SU-DHL-6 (cell line): ENCODE data around the gene LHPP.

Source experiments
- H2AFZ ChIP-seq: fragments of 200-600 bp; sonication (generic); 2 replicates; pipeline ENCODE4 v1.6.1; 2014; ENCODE audit warnings: low read depth, mild to moderate bottlenecking, moderate library complexity, mixed read lengths, antibody characterized with exemption, low read length; ENCODE audit not compliant: severe bottlenecking
- H3F3A ChIP-seq: fragments of 200-600 bp; shearing (Covaris generic); 2 replicates; pipeline ENCODE4 v1.6.0; 2016; ENCODE audit warnings: antibody characterized with exemption, mild to moderate bottlenecking; ENCODE audit not compliant: insufficient read depth
- H3K27ac ChIP-seq: fragments of 200-600 bp; sonication (generic); 2 replicates; pipeline ENCODE4 v1.5.1; 2016; ENCODE audit warnings: low read depth, mild to moderate bottlenecking, low read length, moderate library complexity, mixed read lengths
- H3K27me3 ChIP-seq: fragments of 200-600 bp; sonication (generic), shearing (Covaris generic); 2 replicates; pipeline ENCODE4 v1.6.0; 2014; ENCODE audit warnings: mild to moderate bottlenecking, low read length
- H3K36me3 ChIP-seq: fragments of 200-600 bp; sonication (generic); 2 replicates; pipeline ENCODE4 v1.6.1; 2014; ENCODE audit warnings: mild to moderate bottlenecking, low read length, mixed read lengths
- H3K4me2 ChIP-seq: fragments of 300-600, 200-600 bp; shearing (Covaris generic), sonication (generic); 2 replicates; pipeline ENCODE4 v1.6.0; 2014; ENCODE audit warnings: low read length, low read depth, mild to moderate bottlenecking; ENCODE audit not compliant: poor library complexity, severe bottlenecking
- H3K4me3 ChIP-seq: fragments of 200-600 bp; sonication (generic); 2 replicates; pipeline ENCODE4 v1.5.1; 2014; ENCODE audit warnings: antibody characterized with exemption, low read length, mild to moderate bottlenecking, mixed read lengths; ENCODE audit not compliant: insufficient read depth, poor library complexity, severe bottlenecking
- H3K79me2 ChIP-seq: fragments of 200-600 bp; sonication (generic); 2 replicates; pipeline ENCODE4 v1.6.1; 2014; ENCODE audit warnings: mild to moderate bottlenecking, low read length, moderate library complexity; ENCODE audit not compliant: insufficient read depth
- H3K9ac ChIP-seq: fragments of 200-600 bp; sonication (generic); 2 replicates; pipeline ENCODE4 v1.7.0; 2014; ENCODE audit warnings: mild to moderate bottlenecking, low read length
- H3K9me2 ChIP-seq: fragments of 200-600 bp; sonication (generic); replicated peaks from 2 replicates; pipeline ENCODE4 v1.6.1; 2014; ENCODE audit warnings: low read length; ENCODE audit not compliant: insufficient read depth
- H3K9me3 ChIP-seq: fragments of 200-600 bp; sonication (generic); 2 replicates; pipeline ENCODE4 v1.6.1; 2014; ENCODE audit warnings: low read length, mixed read lengths; ENCODE audit not compliant: insufficient read depth
- H4K20me1 ChIP-seq: fragments of 200-600 bp; sonication (generic); 2 replicates; pipeline ENCODE4 v1.6.1; 2014; ENCODE audit warnings: low read depth, mild to moderate bottlenecking, antibody characterized with exemption, low read length, moderate library complexity, mixed read lengths
- EZH2phosphoT487 ChIP-seq: fragments of 200-600 bp; sonication (generic), shearing (Covaris generic); conservative IDR thresholded peaks from 2 replicates; pipeline ENCODE4 v1.6.1; 2018; ENCODE audit warnings: mild to moderate bottlenecking, antibody characterized with exemption, low read length, moderate library complexity, mixed read lengths
- TF ChIP-seq, protein P1 (sequence below): fragments of 200-600 bp; sonication (generic); IDR thresholded peaks from one replicate; pipeline ENCODE4 v1.5.1; 2017; ENCODE audit warnings: antibody characterized with exemption, mild to moderate bottlenecking, low read length, moderate library complexity; ENCODE audit not compliant: insufficient read depth, poor library complexity, severe bottlenecking

LHPP gene

GRCh38 chr10:124646483-124647352 lies 185.1 kb downstream of the LHPP start:
- H3K27ac ChIP-seq, result no peak overlapping the region
- TF ChIP-seq, protein P1, sequence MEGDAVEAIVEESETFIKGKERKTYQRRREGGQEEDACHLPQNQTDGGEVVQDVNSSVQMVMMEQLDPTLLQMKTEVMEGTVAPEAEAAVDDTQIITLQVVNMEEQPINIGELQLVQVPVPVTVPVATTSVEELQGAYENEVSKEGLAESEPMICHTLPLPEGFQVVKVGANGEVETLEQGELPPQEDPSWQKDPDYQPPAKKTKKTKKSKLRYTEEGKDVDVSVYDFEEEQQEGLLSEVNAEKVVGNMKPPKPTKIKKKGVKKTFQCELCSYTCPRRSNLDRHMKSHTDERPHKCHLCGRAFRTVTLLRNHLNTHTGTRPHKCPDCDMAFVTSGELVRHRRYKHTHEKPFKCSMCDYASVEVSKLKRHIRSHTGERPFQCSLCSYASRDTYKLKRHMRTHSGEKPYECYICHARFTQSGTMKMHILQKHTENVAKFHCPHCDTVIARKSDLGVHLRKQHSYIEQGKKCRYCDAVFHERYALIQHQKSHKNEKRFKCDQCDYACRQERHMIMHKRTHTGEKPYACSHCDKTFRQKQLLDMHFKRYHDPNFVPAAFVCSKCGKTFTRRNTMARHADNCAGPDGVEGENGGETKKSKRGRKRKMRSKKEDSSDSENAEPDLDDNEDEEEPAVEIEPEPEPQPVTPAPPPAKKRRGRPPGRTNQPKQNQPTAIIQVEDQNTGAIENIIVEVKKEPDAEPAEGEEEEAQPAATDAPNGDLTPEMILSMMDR, result no peak
- no peak for TF ChIP-seq EZH2phosphoT487
- H4K20me1 ChIP-seq, result no peaks in the 10 kb centered on the region; the same call in 1 of the 2 replicates
- H3K9me3 ChIP-seq, result no peaks in the 10 kb centered on the region
- H3K9ac ChIP-seq, result no peak overlapping the region
- no peak overlapping the region for H3K4me2 ChIP-seq
- peaks cover 9% of the 10 kb centered on the region; the same call in 1 of the 2 replicates for H3F3A ChIP-seq
- no peak overlapping the region for H3K4me3 ChIP-seq
- H3K79me2 ChIP-seq, result peaks cover 100% of the 10 kb centered on the region
- H2AFZ ChIP-seq, result no peak overlapping the region
- H3K27me3 ChIP-seq, result no peaks in the 10 kb centered on the region
- no peaks in the 10 kb centered on the region for H3K36me3 ChIP-seq
- H3K9me2 ChIP-seq, result no peaks in the 10 kb centered on the region

- TF ChIP-seq, protein P1, result no peak
- TF ChIP-seq EZH2phosphoT487, result no peak
- no peaks in the 10 kb centered on the region for H3K9me2 ChIP-seq
- no peak overlapping the region for H3K4me3 ChIP-seq
- no peaks in the 10 kb centered on the region for H3K9me3 ChIP-seq
- H3F3A ChIP-seq, result peaks cover 8% of the 10 kb centered on the region; the same call in 1 of the 2 replicates
- no peaks in the 10 kb centered on the region for H3K27me3 ChIP-seq
- peak overlapping the region; percentile 15 for H3K27ac ChIP-seq
- no peaks in the 10 kb centered on the region for H3K36me3 ChIP-seq
- no peaks in the 10 kb centered on the region; the same call in 1 of the 2 replicates for H4K20me1 ChIP-seq
- no peak overlapping the region for H2AFZ ChIP-seq
- H3K4me2 ChIP-seq, result no peak overlapping the region
- H3K79me2 ChIP-seq, result peaks cover 100% of the 10 kb centered on the region
- no peak overlapping the region for H3K9ac ChIP-seq
Measured at GRCh38 chr10:124647421-124648130, 186.0 kb downstream of the LHPP start.

GRCh38 chr10:124648131-124648475 lies 186.5 kb downstream of the LHPP start:
- H4K20me1 ChIP-seq, result no peaks in the 10 kb centered on the region; the same call in 1 of the 2 replicates
- H3K4me3 ChIP-seq, result no peak overlapping the region
- no peak overlapping the region for H2AFZ ChIP-seq
- H3K27ac ChIP-seq, result peak overlapping the region; percentile 15
- H3K4me2 ChIP-seq, result no peak overlapping the region
- H3K9ac ChIP-seq, result no peak overlapping the region
- TF ChIP-seq EZH2phosphoT487, result no peak
- TF ChIP-seq, protein P1, result no peak
- no peaks in the 10 kb centered on the region for H3K9me3 ChIP-seq
- H3K79me2 ChIP-seq, result peaks cover 100% of the 10 kb centered on the region
- H3K36me3 ChIP-seq, result no peaks in the 10 kb centered on the region
- no peaks in the 10 kb centered on the region for H3K27me3 ChIP-seq
- no peaks in the 10 kb centered on the region for H3K9me2 ChIP-seq
- peaks cover 4% of the 10 kb centered on the region; the same call in 1 of the 2 replicates for H3F3A ChIP-seq
